Fibroblast of villous mesenchyme (primary cell): Measurements from ENCODE around the gene SAP130. TPM values are rescaled to one million over a fixed set of nuclear protein-coding genes. Genes with fewer than 3 reads are reported as not detected.

Experiments
- DNase-seq: peaks from one replicate; pipeline ENCODE4 v3.0.0-alpha.2; 2010; ENCODE audit warnings: low read depth
- H3K4me3 ChIP-seq: 2 replicates; pipeline ENCODE4 v1.5.1; 2011; ENCODE audit warnings: low read depth, mild to moderate bottlenecking, low read length
- total RNA-seq: library from RNA; depleted of rRNA; stranded (reverse); fragments of >200 nt; gene quantifications from 2 replicates; pipeline ENCODE4 v1.2.3, GENCODE V29; 2012
- TF ChIP-seq, protein P1 (sequence below): IDR thresholded peaks from 2 replicates; pipeline ENCODE4 v1.5.1; 2012; ENCODE audit warnings: low read depth, mild to moderate bottlenecking, low read length; ENCODE audit not compliant: insufficient read depth

SAP130 gene
- total RNA-seq, 1 donor, result 6.0 TPM

DNA sequence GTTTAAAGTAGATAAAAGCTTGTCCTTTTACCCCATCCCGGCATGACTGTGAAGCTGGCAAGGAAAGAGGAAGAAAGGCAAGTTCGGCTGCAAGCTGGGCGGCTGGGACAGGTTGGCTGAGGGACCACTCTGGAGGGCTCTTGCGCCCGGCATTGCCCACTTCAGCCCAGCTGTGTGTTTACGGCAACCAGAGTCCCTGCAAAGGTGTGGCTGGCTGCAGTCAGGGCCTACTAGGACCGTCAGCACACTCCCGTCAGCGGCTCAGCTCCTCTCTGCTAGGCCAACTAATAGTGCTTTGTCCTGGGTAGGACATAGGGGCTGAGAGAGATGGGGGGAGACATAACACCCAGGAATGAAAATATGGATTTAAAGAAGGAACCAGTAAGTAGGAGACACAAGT, 11.7 kb upstream of the SAP130 start:
- TF ChIP-seq, protein P1, sequence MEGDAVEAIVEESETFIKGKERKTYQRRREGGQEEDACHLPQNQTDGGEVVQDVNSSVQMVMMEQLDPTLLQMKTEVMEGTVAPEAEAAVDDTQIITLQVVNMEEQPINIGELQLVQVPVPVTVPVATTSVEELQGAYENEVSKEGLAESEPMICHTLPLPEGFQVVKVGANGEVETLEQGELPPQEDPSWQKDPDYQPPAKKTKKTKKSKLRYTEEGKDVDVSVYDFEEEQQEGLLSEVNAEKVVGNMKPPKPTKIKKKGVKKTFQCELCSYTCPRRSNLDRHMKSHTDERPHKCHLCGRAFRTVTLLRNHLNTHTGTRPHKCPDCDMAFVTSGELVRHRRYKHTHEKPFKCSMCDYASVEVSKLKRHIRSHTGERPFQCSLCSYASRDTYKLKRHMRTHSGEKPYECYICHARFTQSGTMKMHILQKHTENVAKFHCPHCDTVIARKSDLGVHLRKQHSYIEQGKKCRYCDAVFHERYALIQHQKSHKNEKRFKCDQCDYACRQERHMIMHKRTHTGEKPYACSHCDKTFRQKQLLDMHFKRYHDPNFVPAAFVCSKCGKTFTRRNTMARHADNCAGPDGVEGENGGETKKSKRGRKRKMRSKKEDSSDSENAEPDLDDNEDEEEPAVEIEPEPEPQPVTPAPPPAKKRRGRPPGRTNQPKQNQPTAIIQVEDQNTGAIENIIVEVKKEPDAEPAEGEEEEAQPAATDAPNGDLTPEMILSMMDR, result no peak
- DNase-seq, result no peak
- H3K4me3 ChIP-seq, result no peak overlapping the region

- TF ChIP-seq, protein P1, result no peak
- DNase-seq, result no peak
- no peak overlapping the region for H3K4me3 ChIP-seq
Observed at GRCh38 chr2:128038411-128038810, 10.6 kb upstream of the SAP130 start.

DNA sequence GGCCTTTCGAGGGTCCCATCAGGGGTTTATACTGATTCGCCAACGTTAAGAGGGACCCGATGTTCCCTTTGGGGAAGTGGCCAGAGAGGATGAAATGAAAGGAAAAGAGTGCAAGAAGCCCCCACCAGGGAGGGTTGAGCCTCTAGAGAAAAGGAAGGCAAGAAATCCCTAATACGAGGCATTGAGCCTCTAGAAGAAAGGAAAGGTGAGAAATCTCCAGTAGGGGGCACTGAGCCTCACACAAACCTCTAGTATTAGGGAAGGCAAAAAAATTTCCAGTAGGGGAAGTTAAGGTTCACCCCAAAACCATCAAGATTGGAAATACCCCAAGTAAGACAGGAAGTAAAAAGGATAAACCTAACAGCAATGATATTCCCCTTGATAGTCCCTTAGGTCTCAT, 9.8 kb upstream of the SAP130 start:
- no peak overlapping the region for H3K4me3 ChIP-seq
- TF ChIP-seq, protein P1, result no peak
- DNase-seq, result no peak

DNA sequence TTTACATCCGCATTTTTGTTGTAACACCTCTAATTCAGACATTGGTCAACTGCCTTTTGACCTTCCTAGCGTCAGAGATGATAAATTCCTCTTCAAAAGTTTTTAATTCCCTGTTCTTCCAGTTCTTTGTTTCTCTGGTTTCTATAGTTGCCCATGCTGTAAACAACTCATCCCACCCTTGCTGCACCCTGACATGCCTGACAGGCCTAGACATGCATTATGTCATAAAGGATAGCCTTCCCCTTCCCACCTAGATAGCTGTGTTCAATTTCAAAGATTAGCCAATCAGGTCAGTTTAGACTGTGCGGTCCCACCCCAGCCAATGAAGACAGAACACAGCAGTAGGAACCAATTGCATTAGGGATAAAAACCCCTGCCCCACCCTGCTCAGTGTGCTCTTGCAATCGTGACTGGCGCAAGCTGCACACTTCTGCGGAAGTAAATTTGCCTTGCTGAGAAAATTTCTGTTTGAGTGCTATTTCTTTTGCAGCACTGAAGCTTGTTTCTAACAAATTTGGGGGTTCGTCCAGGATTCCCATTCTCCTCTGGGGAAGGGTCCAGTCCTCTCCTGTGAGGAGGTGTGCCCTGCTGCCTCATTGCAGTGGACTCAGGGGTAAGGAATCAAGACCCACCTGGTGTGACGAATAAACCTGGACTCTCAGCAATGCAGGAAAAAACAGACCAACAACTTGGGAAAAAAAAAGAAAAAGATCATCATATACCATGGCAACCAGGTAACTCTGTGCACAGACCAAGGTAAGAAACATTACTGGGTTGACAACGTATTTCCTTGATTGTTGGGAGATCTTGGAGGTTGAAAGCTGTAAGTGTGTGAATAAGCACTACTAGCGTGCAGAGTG, 9.1 kb upstream of the SAP130 start:
- no peak overlapping the region for H3K4me3 ChIP-seq
- TF ChIP-seq, protein P1, result no peak
- DNase-seq, result no peak

DNA sequence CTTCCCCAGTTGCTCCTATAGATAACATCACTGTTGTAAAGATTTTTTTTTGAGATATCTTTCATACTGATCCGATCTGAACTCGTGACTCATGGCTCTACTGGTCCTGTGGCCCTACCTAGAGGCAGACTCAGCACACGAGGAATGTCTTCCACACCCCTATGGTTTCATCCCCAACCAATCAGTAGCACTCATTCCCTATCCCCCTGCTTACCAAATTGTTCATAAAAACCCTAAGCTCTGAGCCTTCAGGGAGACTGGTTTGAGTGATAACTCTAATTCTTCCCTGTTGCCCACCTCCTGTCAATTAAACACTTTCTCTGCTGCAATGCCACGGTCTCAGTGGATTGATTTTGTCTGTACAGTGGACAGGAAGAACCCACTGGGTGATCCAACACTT, 4.2 kb upstream of the SAP130 start:
- TF ChIP-seq, protein P1, result no peak
- H3K4me3 ChIP-seq, result no peak overlapping the region
- no peak for DNase-seq

DNA sequence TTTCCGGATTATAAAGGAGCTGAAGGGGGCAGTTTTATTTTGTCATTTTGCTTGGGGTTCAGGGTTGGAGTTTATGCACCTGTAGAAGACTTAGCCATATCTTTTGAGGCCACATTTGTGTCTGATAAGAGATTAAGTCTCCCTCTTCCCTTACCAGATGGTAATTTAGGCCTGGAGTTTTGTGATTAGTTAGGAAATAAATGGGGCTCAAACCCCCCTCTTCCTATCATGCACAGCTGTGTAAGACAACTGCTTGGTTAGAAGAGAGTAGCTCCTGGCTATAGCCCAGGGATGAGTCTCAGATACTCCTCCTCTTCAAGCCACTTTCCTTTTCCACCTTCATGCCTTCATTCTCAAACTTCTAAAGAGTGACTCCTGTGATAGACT, 802 bp upstream of the SAP130 start:
- no peak for DNase-seq
- TF ChIP-seq, protein P1, result no peak
- H3K4me3 ChIP-seq, result peak overlapping the region; percentile 80
